ENCODE measurements around the gene PARP3. TPM values are rescaled to one million over a fixed set of nuclear protein-coding genes. Genes with fewer than 3 reads are reported as not detected.

Gene PARP3
- total and polyA plus RNA-seq, 9 of the 15 experiments (the other 6 are each of a cell fraction or from before 2014, with no cell fraction given) = 0.46 to 6.6 (median 4.5) TPM

GRCh38 chr3:51995346-51996163, 53.4 kb downstream of the PARP3 start, which contains the start of gene RPL29 (continued):
- TF ChIP-seq ZNF518B (CRISPR knock-in tag; IDR thresholded peaks at IDR 0.05) = no peak
- 0 out of 2 replicates have a peak, but pooled peaks have one; percentile 51 for TF ChIP-seq ZHX1 (conservative IDR thresholded peaks at IDR 0.05; ENCODE audit: low read length)
- TF ChIP-seq THRB (CRISPR knock-in tag; conservative IDR thresholded peaks at IDR 0.05) = 0 out of 2 replicates have a peak, but pooled peaks have one; percentile 31
- no peak for TF ChIP-seq ZNF274 (IDR thresholded peaks at IDR 0.05; ENCODE audit: borderline replicate concordance, low read depth, low read length)
- no peak for TF ChIP-seq CTCFL (IDR thresholded peaks at IDR 0.05; ENCODE audit: borderline replicate concordance, insufficient read depth, low read depth, low read length, poor library complexity, severe bottlenecking)
- TF ChIP-seq PKNOX1 (IDR thresholded peaks at IDR 0.05) = peak; percentile 74
- peak; percentile 75 for TF ChIP-seq ZNF143 (CRISPR knock-in tag; IDR thresholded peaks at IDR 0.05)
- TF ChIP-seq ID3 (CRISPR knock-in tag; IDR thresholded peaks at IDR 0.05) = no peak
- peak; percentile 75; the same call in 1 of the 2 replicates for TF ChIP-seq ID3 (tag; IDR thresholded peaks at IDR 0.05)
- TF ChIP-seq E2F1 (CRISPR knock-in tag; IDR thresholded peaks at IDR 0.05) = peak; percentile 59; the same call in 1 of the 2 replicates
- no peak for TF ChIP-seq ZNF23 (CRISPR knock-in tag; IDR thresholded peaks at IDR 0.05)
